Measurements from ENCODE around the gene MCM3.

MCM3 gene

DNA sequence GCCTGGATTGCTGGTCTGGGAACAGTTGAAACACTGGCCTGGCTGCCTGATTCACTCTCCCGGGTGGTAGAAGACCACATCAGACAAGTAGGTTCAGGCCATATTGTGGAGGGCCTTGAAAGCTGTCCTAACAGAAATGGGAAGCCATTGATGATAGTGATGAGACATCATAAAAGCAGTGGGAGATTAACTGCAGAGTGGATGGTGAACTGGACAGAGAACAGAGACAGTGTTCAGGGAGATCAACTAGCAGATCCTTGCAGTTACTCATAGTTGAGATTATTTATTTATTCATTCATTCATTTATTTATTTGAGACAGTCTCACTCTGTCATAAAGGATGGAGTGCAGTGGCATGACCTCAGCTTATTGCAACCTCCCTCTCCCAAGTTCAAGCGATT, 30.2 kb upstream of the MCM3 start:
- Histone ChIP-seq H3K4me3 (ENCODE audit: low read length) (no peak overlapping the region), H3K9me3 (ENCODE audit: control insufficient read depth, low read length) (no peaks in the 10 kb centered on the region)

GRCh38 chr6:52312461-52312860, 27.9 kb upstream of the MCM3 start:
- H3K36me3 ChIP-seq (ENCODE audit: control insufficient read depth, insufficient read depth, low read length) = no peaks in the 10 kb centered on the region
- H3K9ac ChIP-seq (ENCODE audit: low read length) = no peak overlapping the region
- H3K4me1 ChIP-seq (ENCODE audit: control insufficient read depth, insufficient read depth, low read length) = peaks cover 14% of the 10 kb centered on the region
- H3K9me3 ChIP-seq (ENCODE audit: control insufficient read depth, low read length) = no peaks in the 10 kb centered on the region
- no peaks in the 10 kb centered on the region for H3K27me3 ChIP-seq (ENCODE audit: control insufficient read depth, insufficient read depth, low read length)
- H3K4me3 ChIP-seq (ENCODE audit: low read length) = no peak overlapping the region

More for the DNA sequence above, 30.2 kb upstream of the MCM3 start:
- Histone ChIP-seq H3K36me3 (ENCODE audit: control insufficient read depth, insufficient read depth, low read length) (no peaks in the 10 kb centered on the region), H3K4me1 (ENCODE audit: control insufficient read depth, insufficient read depth, low read length) (peaks cover 23% of the 10 kb centered on the region), H3K27me3 (ENCODE audit: control insufficient read depth, insufficient read depth, low read length) (no peaks in the 10 kb centered on the region), H3K9ac (ENCODE audit: low read length) (no peak overlapping the region)

GRCh38 chr6:52310932-52311331, 26.4 kb upstream of the MCM3 start:
- H3K9me3 ChIP-seq (ENCODE audit: control insufficient read depth, low read length) = no peaks in the 10 kb centered on the region
- no peak overlapping the region for H3K9ac ChIP-seq (ENCODE audit: low read length)
- no peaks in the 10 kb centered on the region for H3K27me3 ChIP-seq (ENCODE audit: control insufficient read depth, insufficient read depth, low read length)
- H3K4me3 ChIP-seq (ENCODE audit: low read length) = no peak overlapping the region
- no peaks in the 10 kb centered on the region for H3K36me3 ChIP-seq (ENCODE audit: control insufficient read depth, insufficient read depth, low read length)
- peaks cover 22% of the 10 kb centered on the region for H3K4me1 ChIP-seq (ENCODE audit: control insufficient read depth, insufficient read depth, low read length)

DNA sequence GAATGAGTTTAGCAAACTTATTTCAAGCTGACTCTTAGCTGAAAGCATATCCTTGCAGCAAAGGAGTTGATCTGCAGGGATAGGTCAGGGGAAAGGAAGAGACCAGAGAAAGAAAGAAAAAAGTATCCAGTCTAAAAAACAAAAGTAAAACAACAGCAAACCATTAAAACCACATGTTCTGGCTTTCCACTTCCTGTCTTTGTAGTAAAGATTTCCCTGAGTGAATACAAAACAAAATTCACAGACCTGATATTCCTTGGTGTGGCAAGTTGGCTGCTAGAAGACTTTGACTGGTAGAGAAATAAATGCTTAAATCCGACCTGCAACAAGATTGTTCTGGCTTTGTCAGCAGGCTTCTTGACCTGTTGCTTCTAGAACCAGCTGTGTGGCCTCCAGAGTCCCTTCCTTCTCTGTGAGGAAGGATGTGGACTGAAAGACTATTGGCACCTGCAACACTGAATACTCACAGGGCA, 23.4 kb upstream of the MCM3 start:
- H3K4me3 ChIP-seq (ENCODE audit: low read length) = no peak overlapping the region
- H3K4me1 ChIP-seq (ENCODE audit: control insufficient read depth, insufficient read depth, low read length) = peaks cover 40% of the 10 kb centered on the region
- no peaks in the 10 kb centered on the region for H3K27me3 ChIP-seq (ENCODE audit: control insufficient read depth, insufficient read depth, low read length)
- no peak overlapping the region for H3K9ac ChIP-seq (ENCODE audit: low read length)
- H3K9me3 ChIP-seq (ENCODE audit: control insufficient read depth, low read length) = no peaks in the 10 kb centered on the region
- no peaks in the 10 kb centered on the region for H3K36me3 ChIP-seq (ENCODE audit: control insufficient read depth, insufficient read depth, low read length)

DNA sequence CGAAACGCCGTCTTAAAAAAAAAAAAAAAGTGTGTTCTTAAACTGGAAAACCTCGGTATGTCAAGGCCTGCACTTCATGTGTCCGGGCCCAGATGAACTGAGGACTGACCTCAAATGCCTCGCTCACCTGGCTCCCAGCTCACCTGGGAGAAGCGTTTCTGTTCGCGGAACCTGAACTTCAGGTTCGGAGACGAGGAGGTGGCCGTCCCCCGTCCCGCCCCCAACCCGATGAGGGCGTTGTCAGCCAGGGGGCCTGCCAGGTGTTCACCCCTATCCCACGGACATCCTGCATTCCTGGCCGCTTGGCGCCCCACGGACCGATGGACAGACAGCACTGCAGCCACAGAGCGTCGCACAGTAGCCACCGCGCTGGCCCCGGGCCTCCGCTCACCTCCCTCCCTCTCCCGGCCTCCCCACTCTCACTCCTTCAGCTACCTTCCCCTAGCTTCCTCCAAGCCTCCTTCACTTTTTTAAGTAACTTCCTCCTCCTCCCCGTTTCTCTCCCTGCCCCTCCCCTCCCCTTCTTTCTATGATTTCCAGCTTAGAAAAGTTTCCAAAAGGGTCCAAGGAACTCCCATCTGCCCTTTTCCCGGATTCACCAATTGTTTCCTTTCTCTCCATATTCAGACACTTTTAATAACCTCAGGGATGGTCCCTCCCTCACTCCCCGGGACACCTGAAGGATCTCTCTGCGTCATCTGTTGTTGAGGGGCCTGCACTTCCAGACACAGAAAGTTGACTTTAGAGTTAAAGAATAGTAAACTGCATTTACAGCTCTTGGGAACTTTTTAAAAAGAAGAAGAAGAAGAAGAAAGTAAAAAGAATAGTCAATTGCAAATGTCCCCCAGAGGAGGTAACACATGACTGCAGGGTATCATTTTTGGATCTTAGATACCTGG, 22.7 kb upstream of the MCM3 start:
- no peak overlapping the region for H3K9ac ChIP-seq (ENCODE audit: low read length)
- H3K36me3 ChIP-seq (ENCODE audit: control insufficient read depth, insufficient read depth, low read length) = no peaks in the 10 kb centered on the region
- no peaks in the 10 kb centered on the region for H3K9me3 ChIP-seq (ENCODE audit: control insufficient read depth, low read length)
- H3K27me3 ChIP-seq (ENCODE audit: control insufficient read depth, insufficient read depth, low read length) = no peaks in the 10 kb centered on the region
- H3K4me3 ChIP-seq (ENCODE audit: low read length) = no peak overlapping the region
- peaks cover 40% of the 10 kb centered on the region for H3K4me1 ChIP-seq (ENCODE audit: control insufficient read depth, insufficient read depth, low read length)

- Histone ChIP-seq H3K4me1 (ENCODE audit: control insufficient read depth, insufficient read depth, low read length) (peaks cover 40% of the 10 kb centered on the region), H3K9ac (ENCODE audit: low read length) (no peak overlapping the region), H3K4me3 (ENCODE audit: low read length) (no peak overlapping the region)
These were observed 21.6 kb upstream of the MCM3 start for GRCh38 chr6:52305948-52306767.

GRCh38 chr6:52305411-52305810, 20.9 kb upstream of the MCM3 start:
- H3K4me3 ChIP-seq (ENCODE audit: low read length) = no peak overlapping the region
- peak overlapping the region; percentile 0 for H3K9ac ChIP-seq (ENCODE audit: low read length)
- no peaks in the 10 kb centered on the region for H3K27me3 ChIP-seq (ENCODE audit: control insufficient read depth, insufficient read depth, low read length)

More at GRCh38 chr6:52305948-52306767, 21.6 kb upstream of the MCM3 start:
- Histone ChIP-seq H3K27me3 (ENCODE audit: control insufficient read depth, insufficient read depth, low read length) (no peaks in the 10 kb centered on the region), H3K9me3 (ENCODE audit: control insufficient read depth, low read length) (no peaks in the 10 kb centered on the region), H3K36me3 (ENCODE audit: control insufficient read depth, insufficient read depth, low read length) (no peaks in the 10 kb centered on the region)

GRCh38 chr6:52304983-52305390, 20.4 kb upstream of the MCM3 start:
- no peak overlapping the region for H3K4me3 ChIP-seq (ENCODE audit: low read length)
- no peaks in the 10 kb centered on the region for H3K9me3 ChIP-seq (ENCODE audit: control insufficient read depth, low read length)
- H3K27me3 ChIP-seq (ENCODE audit: control insufficient read depth, insufficient read depth, low read length) = no peaks in the 10 kb centered on the region
- peak overlapping the region; percentile 0 for H3K9ac ChIP-seq (ENCODE audit: low read length)
- H3K36me3 ChIP-seq (ENCODE audit: control insufficient read depth, insufficient read depth, low read length) = no peaks in the 10 kb centered on the region
- H3K4me1 ChIP-seq (ENCODE audit: control insufficient read depth, insufficient read depth, low read length) = peaks cover 40% of the 10 kb centered on the region

More at GRCh38 chr6:52305411-52305810, 20.9 kb upstream of the MCM3 start:
- H3K4me1 ChIP-seq (ENCODE audit: control insufficient read depth, insufficient read depth, low read length) = peaks cover 40% of the 10 kb centered on the region
- no peaks in the 10 kb centered on the region for H3K9me3 ChIP-seq (ENCODE audit: control insufficient read depth, low read length)
- no peaks in the 10 kb centered on the region for H3K36me3 ChIP-seq (ENCODE audit: control insufficient read depth, insufficient read depth, low read length)

DNA sequence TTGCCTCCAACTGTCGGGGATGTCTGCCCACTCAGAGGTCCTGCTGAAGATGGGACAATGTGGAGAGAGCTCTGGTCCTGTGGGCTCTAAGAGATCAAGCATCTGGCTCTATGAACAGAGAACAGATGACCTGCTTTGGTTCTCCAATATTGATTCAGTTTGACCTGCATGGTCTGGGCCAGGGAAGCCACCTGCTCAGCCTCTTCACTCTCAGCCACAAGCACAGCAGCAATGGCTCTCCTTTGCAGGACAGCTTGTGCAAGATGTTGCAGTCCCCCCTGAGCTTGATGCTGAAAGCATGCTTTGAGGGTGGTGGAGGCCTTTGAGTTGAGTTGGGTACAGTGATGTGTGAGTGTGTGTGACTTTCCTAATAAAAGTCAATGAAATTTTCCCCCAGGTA, 18.6 kb upstream of the MCM3 start:
- Histone ChIP-seq H3K4me1 (ENCODE audit: control insufficient read depth, insufficient read depth, low read length) (peaks cover 40% of the 10 kb centered on the region), H3K27me3 (ENCODE audit: control insufficient read depth, insufficient read depth, low read length) (no peaks in the 10 kb centered on the region), H3K36me3 (ENCODE audit: control insufficient read depth, insufficient read depth, low read length) (no peaks in the 10 kb centered on the region)

DNA sequence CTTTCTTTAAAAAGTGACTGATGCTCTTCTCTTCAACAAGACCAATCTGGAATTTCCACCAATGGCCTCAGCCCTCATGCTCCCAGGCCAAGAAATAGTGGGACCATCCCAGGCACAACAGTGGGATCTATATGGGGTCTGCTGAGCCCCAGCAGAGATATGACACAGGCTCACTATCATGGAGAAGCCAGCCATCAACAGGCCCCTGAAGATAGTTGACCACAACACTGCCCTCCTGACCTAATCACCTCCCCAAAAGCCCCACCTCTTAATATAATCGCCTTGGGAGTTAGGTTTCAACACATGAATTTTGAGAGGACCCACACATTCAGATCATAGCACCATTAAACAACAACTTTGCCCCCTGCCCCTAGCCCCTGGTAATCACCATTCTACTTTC, 16.8 kb upstream of the MCM3 start:
- Histone ChIP-seq H3K9ac (ENCODE audit: low read length) (no peak overlapping the region), H3K36me3 (ENCODE audit: control insufficient read depth, insufficient read depth, low read length) (no peaks in the 10 kb centered on the region), H3K4me3 (ENCODE audit: low read length) (no peak overlapping the region), H3K4me1 (ENCODE audit: control insufficient read depth, insufficient read depth, low read length) (peaks cover 27% of the 10 kb centered on the region), H3K27me3 (ENCODE audit: control insufficient read depth, insufficient read depth, low read length) (no peaks in the 10 kb centered on the region), H3K9me3 (ENCODE audit: control insufficient read depth, low read length) (no peaks in the 10 kb centered on the region)

More for the DNA sequence above, 18.6 kb upstream of the MCM3 start:
- Histone ChIP-seq H3K9me3 (ENCODE audit: control insufficient read depth, low read length) (no peaks in the 10 kb centered on the region), H3K4me3 (ENCODE audit: low read length) (no peak overlapping the region), H3K9ac (ENCODE audit: low read length) (no peak overlapping the region)

DNA sequence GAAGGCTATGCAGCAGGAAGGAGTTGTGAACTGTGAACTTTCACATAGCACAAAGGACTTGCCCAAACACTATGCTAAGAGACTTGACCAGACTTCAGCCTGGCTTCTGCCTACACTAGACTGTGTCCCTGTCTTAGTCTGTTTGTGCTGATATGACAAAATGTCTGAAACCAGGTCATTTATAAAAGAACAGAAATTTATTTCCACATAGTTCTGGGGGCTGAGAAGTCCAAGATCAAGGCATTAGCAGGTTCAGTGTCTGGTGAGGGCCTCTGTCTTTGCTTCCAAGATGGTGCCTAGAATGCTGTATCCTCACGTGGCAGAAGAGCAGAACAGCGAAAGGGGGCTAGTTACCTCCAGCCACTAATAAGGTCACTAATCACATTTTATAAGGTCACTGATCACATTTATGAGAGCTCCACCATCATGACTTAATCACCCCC, 16.0 kb upstream of the MCM3 start:
- no peak overlapping the region for H3K4me3 ChIP-seq (ENCODE audit: low read length)
- no peaks in the 10 kb centered on the region for H3K27me3 ChIP-seq (ENCODE audit: control insufficient read depth, insufficient read depth, low read length)
- H3K9ac ChIP-seq (ENCODE audit: low read length) = no peak overlapping the region
- peaks cover 19% of the 10 kb centered on the region for H3K4me1 ChIP-seq (ENCODE audit: control insufficient read depth, insufficient read depth, low read length)
- no peaks in the 10 kb centered on the region for H3K36me3 ChIP-seq (ENCODE audit: control insufficient read depth, insufficient read depth, low read length)
- H3K9me3 ChIP-seq (ENCODE audit: control insufficient read depth, low read length) = no peaks in the 10 kb centered on the region

- no peaks in the 10 kb centered on the region for H3K9me3 ChIP-seq (ENCODE audit: control insufficient read depth, low read length)
- H3K4me1 ChIP-seq (ENCODE audit: control insufficient read depth, insufficient read depth, low read length) = peaks cover 10% of the 10 kb centered on the region
- no peaks in the 10 kb centered on the region for H3K36me3 ChIP-seq (ENCODE audit: control insufficient read depth, insufficient read depth, low read length)
- no peak overlapping the region for H3K4me3 ChIP-seq (ENCODE audit: low read length)
- no peaks in the 10 kb centered on the region for H3K27me3 ChIP-seq (ENCODE audit: control insufficient read depth, insufficient read depth, low read length)
- H3K9ac ChIP-seq (ENCODE audit: low read length) = no peak overlapping the region
These were observed 15.1 kb upstream of the MCM3 start for GRCh38 chr6:52299653-52300052.
